Hematopoietic multipotent progenitor cell treated with erythropoietin and hydrocortisone succinate and interleukin-3 and kit ligand, for 17 days (in vitro differentiated cells): Measurements from ENCODE around the gene SLC35F3.
"Not testable (repeated sequence)": the region's sequence is repeated elsewhere in the genome, so short reads cannot be mapped to it uniquely, and the experiment has no call there.

ENCODE experiments used
- DNase-seq: peaks from one replicate; pipeline ENCODE4 v3.0.0-alpha.2; 2015; ENCODE audit warnings: low spot score

SLC35F3 gene

DNA sequence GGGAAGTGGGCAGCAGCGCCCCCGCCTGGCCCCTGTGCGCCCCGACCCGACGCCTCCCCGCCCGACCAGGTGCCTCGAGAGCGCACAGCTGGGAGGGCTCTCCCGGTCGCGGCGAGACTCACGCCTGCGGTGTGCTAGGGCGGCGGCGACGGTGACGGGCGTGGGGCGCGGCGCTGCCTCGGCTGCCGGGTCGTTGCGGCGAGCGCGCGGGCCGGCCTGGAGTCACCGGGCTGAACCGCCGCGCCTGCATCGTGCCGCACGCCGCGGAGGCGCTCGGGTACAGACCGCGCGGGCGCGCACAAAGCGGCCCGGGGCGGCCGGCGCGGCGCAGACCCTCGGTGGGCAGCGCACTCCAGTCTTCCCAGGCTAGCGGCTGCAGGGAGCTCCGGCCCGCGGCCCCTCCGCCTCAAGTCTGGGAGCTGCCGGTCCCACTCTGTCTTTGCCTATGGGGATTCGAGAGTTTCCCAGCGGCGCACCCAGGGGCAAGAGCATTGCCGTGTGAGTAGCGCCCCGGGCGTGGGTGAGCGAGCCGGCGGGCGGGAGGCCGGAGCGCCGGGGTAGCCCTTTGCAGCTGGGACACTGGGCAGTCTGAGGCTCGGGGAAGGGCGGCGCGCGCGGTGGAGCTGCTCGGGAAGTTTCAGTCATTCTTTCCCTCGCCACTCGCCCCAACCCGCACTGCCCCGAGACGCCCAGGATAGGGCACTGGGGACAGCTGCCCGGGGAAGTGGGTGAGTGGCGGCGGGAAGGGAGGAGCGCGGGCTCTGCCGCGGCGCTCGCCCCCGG, at the start of gene SLC35F3:
SLC35F3 (plus strand) TSS at position 44 of the 783 bp plus-strand sequence.
- no peak for DNase-seq

DNA sequence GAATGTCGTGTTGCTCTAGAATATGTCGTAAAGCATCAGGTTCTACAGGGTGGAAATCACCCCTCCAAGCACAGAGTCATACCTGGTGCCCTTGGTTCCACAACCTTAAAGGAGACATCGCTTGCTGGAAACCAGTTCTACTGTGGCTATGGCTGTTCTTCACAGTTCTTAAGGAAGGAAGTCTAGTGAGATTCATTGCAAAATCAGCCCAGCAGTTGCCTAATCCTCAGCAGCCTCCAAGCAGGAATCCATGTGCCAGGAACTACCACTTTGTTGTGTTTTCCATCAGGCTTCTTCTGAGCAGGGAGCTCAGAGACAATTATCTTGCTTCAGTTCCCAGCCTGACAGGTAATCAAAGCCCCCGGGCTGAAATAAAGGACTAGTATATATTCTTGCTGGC, 45.0 kb upstream of the SLC35F3 start:
- no peak for DNase-seq

DNA sequence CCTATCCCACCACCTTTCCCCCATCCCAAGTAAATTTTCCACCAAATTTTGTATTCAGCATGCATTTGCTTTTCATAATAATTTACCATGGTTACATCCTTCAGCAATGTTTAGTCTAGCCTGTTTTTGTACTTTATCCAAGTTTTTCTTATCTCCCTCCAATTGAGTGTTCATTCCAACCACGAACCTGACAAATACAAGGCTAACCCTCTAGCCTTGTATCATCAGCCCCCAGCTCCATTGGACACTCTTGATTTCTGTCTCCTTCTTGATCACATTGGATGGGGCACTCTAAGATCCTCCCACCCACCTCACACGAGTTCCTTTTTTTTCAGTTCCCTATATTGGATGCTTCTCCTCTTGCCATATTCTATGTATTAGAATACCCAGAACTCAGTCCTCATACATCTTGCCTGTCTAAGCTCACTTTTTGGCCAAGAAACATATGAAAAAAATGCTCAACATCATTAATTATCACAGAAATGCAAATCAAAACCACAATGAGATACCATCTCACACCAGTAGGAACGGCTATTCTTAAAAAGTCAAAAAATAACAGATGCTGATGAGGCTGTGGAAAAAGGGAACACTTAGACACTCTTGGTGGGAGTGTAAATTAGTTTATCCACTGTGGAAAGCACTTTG, 40.5 kb upstream of the SLC35F3 start:
- DNase-seq: no peak

DNA sequence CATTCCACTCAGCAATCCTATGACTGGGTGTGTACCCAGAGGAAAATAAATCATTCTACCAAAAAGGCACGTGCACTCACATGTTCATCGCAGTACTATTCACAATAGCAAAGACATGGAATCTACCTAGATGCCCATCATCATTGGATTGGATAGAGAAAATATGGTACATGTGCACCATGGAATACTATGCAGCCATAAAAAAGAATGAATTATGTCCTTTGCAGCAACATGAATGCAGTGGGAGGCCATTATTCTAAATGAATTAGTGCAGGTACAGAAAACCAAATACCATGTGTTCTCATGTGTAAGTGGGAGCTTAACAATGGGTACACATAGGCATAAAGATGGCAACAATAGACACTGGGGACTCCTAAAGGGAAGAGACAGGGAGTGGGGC, 39.9 kb upstream of the SLC35F3 start:
- DNase-seq: no peak

DNA sequence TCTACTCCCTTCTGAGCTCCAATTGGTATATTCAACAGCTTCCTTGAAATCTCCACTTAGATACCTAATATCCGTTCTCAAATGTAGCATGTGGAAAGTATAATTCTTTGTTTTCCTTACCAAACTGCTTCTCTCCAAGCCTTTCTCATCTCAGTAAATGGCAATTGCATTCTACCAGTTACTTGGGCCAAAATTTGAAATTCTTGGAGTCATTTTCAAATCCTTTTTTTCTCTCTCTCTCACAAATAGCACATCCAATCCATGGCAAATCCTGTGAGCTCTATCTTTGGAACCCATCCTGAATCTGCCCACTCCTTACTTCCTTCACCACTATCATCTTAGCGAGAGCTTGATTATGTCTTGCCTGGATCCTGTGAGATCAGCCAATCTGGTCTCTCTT, 39.3 kb upstream of the SLC35F3 start:
- DNase-seq: no peak

DNA sequence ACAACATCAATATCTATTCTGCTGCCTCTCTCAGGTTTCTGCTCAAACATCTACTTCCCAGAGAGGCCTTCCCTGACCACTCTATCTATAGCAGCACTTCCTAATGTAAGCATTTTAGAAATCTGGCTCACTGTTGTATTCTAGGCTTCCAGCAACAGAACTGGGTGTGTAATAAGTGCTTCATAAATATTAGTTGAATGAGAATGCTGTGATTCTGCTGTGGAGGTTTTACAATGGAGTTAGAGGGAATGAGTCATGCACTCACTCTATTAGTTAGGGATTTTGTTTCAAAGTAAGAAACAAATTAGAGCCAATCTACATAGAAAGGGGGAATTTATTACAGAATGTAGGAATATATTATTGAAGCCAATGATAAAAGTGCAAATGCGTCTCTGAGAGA, 38.6 kb upstream of the SLC35F3 start:
- DNase-seq: no peak

DNA sequence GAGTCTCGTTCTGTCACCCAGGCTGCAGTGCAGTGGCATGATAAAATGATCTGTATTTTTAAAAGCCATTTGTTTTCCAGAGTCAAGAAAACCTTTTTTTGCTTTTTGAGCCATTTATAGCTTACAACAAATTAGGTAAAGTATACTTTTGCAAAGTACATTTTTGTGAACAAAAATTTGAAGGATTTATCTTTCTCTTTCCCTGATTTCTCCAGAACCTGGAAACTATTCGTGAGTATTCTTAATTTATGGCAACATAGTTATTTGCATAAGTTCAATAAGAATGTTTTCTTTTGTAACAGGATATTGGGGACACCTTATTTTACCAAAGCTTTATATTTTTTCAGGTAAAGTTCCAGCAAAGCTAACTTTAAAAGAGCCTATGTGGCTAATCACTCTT, 37.4 kb upstream of the SLC35F3 start:
- DNase-seq: no peak

DNA sequence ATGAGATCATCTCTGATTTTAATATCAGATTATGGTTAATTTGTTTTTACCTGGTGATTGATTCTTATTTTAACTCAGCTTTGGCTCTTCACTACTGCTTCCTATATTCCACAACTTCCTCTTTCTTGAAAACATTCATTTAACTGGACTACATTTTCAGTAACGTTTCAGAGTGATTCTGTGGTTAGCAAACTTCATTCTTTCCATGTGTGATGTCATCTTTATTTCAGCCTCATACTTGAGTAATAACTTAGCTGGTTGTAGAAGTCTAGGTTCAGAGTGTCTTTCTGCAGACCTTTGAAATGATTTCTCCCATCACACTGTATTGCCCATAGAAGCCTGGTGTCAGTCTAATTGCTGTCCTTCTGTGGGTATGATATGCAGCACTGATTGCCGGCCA, 36.0 kb upstream of the SLC35F3 start:
- no peak for DNase-seq

DNA sequence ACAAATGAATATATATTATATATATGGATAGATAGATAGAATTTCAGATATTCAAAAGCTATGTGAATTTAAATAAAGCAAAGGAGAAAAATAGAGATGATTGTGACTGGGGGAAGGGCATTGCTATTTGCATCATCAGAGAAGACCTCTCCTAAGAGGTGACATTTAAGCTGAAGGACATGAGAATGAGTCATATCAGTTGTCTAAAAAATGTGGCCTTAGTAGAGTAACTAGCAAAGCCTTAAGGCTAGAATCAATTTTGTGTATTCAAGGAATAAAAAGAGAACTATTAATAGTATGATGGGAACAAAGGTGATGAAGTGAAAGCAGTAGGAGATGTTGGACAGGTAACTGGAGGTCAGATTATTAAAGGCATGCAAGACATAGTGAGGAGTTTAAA, 34.8 kb upstream of the SLC35F3 start:
- no peak for DNase-seq

DNA sequence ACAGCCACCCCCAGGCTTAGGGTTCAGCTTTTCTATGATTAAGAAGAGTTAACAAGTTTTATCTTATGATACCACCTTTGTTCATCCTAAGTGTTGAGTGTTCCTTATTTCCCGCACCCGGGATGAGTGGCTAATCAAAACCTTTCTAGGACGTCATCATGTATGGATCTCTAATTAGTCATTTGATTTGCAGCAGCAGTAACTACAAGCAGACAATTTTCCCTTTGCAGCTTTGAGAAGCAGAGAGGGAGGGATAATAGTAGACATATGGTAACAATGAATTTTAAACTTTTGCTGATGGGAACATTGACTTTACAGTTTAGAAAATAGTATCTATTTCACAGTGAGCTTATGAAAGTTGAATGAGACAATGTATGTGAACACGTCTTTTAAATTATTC, 30.8 kb upstream of the SLC35F3 start:
- no peak for DNase-seq

DNA sequence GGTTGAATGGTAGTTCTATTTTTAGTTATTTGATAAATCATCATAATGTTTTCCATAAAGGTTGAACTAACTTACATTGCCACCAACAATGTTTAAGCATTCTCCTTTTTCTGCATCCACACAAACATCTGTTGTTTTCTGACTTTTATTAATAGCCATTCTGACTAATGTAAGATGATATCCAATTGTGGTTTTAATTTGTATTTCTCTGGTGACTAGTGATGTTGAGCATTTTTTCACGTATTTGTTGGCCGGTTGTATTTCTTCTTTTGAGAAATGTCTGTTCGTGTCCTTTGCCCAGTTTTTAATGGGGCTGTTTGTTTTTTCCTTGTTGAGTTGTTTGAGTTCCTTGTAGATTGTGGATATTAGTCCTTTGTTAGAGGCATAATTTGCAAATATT, 24.6 kb upstream of the SLC35F3 start:
- no peak for DNase-seq

DNA sequence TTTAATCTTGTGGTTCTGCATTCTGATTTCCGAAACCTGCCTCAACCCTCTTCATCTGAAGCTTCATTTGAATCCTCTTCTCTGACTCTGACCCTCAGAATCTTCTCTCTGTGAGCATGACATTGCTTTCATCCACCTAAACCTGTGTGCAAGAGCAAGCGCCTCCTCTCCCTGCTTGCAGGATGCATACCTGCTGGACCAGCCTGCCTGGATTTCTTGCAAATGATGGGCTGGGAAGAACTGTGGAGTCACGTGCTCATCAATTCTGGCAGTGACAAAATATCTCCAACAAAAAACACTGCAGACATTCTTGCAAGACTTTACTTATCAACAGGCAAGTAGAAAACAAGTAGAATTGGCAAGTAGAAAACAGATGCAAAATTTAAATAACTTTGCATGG, 20.8 kb upstream of the SLC35F3 start:
- no peak for DNase-seq

DNA sequence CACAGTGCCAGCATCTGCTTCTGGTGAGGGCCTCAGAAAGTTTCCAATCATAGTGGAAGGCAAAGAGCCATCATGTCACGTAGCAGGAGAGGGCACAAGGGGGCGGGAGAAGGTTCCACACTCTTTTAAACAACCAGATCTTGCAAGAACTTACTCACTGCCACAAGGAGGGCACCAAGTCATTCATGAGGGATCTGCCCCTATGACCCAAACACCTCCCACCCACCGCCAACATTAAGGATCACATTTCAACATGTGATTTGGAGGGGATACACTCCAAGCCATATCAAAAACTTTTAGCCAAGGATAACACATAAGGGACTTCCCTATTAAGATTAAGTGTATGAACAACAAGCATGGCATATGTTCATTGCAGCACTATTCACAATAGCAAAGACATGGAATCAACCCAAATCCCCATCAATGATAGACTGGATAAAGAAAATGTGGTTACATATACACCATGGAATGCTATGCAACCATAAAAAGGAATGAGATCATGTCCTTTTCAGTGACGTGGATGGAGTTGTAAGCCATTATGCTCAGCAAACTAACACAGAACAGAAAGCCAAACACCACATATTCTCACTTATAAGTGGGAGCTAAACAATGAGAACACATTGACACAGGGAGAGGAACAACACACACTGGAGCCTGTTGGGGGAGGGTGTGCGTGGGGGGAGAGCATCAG, 19.9 kb upstream of the SLC35F3 start:
- DNase-seq: no peak

DNA sequence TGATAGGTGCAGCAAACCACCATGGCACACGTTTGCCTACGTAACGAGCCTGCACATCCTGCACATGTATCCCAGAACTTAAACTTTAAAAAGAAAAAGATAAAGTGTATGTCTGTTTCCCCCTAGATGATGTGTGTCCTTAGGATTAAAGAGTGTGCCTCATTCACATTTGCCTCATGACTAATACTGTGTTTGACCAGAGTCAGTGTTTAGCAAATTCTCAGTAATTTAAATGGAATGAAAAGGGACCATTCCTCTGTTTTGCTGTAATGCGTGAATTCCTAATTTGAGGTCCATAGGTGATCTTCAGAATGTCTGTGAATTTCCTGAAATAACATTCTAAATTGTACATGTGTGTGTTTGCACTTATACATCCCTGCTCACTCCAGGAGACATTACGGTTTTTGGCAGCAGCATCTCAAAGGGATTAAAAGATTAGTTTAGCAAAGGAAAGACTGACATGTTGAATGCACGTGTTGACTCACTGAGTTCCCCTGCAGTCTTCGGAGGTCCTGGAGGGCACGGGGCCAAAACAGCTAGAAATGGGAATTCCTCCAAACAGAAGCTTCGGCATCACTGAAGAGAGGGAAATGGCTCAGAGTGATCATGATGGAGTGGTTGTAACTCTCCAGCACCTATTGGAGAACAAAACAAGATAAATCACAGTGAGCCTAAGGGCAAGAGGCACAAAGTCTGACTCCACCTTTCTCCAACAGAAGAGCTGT, 19.1 kb upstream of the SLC35F3 start:
- no peak for DNase-seq

DNA sequence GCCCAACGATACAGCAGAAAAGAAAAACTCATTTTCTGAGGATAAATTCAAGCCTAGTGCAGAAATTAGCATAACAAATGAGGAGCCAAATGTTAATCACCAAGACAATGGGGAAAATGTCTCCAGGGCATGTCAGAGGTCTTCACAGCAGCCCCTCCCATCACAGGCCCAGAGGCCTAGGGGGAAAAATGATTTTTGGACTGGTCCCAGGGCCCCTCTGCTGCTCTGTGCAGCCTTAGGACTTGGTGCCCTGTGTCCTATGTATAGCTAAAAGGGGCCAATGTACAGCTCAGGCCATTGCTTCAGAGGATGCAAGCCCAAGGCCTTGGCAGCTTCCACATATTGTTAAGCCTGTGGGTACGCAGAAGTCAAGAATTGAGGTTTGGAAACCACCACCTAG, 13.3 kb upstream of the SLC35F3 start:
- DNase-seq: not testable (repeated sequence)

DNA sequence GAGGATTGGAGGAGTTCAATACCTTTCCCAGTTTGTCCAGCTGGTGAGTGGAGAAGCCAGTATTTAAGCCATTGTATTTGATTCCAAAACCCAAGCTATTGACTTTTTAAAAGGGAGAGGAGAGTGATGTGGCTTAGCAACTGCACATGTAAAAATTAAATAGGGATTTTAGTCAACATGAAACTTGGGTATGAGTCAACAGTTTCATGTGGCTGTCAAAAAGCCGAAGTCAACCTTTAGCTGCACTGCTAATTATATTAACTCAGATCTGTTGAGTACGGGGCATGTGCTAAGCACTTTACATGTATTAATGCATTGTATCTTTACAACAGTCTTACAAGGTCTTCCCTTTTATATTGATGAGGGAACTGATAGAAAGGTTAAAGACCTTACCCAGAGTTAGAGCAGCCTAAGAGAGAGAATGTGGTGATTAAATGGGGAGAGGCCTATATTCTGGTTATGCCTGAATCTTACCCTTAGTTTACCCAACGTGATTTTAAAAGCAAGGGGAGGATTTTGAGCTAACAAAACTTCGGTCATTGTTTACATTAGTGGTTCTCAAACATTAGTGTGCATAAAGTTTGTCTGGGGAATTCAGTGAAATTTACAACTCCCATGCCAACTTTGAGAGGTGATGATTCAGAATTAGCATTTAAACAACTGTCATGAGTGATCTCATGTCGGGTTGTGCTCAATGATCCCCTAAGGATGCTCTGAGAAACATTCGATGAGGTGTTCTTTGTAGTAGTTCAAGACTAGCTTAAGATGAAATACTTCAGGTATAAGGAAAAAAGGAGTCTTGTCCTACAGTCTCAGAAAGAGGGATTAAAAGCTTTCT, 6.9 kb upstream of the SLC35F3 start:
- DNase-seq: no peak

DNA sequence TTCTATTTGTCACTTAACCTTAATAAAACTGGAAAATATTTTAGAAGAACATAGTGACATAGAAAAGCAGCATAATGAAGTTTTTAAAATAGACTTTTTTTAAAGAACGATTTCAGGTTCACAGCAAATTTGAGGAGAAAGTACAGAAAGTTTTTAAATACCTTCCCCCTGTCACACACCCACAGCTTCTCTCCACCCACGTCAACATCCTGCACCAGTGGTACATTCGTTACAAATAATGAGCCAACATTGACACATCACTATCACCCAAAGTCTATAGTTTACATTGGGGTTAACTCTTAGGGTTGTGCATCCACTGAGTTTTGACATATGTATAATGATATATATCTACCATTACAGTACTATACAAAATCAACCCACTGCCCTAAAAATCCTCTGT, 3.0 kb upstream of the SLC35F3 start:
- DNase-seq: no peak

DNA sequence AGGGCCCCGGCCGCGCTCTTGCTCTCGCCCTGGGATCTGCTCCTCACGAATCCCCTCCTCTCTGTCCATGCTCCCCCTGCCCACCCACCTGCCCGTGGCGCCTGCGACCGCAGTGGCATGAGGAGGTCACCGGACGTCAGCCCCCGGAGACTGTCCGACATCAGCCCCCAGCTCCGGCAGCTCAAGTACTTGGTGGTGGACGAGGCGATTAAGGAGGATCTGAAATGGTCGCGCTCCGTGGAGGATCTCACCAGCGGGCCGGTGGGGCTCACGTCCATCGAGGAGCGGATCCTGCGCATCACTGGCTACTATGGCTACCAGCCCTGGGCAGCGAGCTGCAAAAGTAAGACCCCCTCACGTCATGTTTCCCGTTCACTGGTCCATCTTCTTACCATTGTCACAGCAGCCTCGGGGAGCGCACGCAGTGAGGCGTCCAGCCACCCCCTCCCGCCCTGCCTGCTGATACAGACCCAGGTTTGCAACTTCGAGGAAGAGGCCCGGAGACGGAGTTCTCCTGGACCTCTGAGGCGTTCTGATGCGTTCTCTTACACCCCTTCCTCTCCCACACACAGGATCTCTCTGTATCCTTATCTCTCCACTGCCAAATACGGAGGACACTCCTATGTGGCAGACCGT, 1.1 kb downstream of the SLC35F3 start:
- DNase-seq: no peak

DNA sequence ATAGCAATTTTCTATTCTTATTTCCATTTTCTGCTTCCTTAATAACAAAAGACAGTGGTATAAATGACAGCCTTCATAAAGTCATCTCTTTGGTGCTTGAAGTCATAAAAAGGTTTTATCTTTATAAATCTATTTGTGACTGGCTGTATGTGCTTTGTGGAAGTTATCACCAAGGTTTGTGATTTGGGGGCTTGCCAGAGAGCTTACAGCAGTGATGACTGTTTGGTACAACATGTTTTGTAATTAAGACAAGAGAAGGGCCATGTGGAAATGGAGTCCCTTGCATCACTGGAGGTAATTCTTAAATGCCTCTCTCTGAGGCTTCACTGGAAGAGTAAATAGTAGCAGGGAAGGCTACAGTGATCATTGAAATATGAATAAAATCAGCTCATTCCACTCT, 2.7 kb downstream of the SLC35F3 start:
- DNase-seq: no peak

DNA sequence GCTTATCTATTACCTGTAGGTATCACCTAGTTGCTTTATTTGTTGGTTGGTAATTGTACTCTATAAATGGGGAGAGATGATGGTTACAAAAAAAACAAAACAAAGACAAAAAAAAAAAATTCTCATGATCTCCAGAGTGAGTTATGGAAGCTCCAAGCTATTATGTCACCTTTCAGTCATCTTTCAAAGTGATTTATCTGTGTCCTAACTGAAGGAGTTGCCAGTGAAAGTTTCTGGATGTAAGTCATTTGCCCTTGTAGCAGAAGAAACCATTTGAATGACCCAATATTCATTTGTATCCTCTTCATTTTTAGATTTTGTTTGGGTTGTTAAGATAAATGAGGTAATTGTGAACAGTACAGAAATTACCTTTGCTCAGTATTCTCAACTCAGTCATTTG, 3.6 kb downstream of the SLC35F3 start:
- no peak for DNase-seq

DNA sequence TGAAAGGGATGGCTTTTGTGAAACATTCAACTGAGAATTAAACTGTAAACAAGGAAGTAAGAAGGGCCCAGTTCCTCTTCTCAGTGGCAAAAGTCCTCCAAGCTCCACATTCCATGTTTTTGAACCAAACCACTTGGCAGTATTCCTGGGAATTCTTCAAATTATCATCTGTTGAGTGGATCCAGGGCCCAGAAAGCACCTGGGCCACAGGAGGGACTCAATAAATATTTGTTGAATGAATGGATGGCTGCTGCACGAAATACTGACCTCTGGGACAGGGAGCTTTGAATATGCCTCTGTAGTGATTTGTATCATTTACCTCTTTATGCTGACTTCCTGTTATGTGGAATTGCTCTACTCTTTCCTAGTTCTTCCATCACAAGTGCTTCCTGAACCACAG, 4.7 kb downstream of the SLC35F3 start:
- no peak for DNase-seq
